ENCODE data around the gene IFIT2.
A peak's percentile ranks its signal among the peaks of the same experiment; 100 is the strongest.
"Not testable (repeated sequence)": the region's sequence is repeated elsewhere in the genome, so short reads cannot be mapped to it uniquely, and the experiment has no call there.

The IFIT2 gene

GRCh38 chr10:89309156-89310055 is 7.6 kb downstream of the IFIT2 start:
- no peak for DNase-seq

GRCh38 chr10:89310056-89310893 is 8.4 kb downstream of the IFIT2 start:
- DNase-seq: no peak

- DNase-seq: no peak
Measured at GRCh38 chr10:89312973-89313372, 11.1 kb downstream of the IFIT2 start.

- no peak for DNase-seq
Measured at GRCh38 chr10:89314676-89315075, 12.8 kb downstream of the IFIT2 start.

GRCh38 chr10:89318047-89318446 is 16.2 kb downstream of the IFIT2 start:
- not testable (repeated sequence) for DNase-seq

GRCh38 chr10:89325081-89325480 is 23.2 kb downstream of the IFIT2 start:
- DNase-seq: not testable (repeated sequence)

- not testable (repeated sequence) for DNase-seq
Measured at GRCh38 chr10:89325856-89326255, 24.0 kb downstream of the IFIT2 start.

- peak; percentile 93 for DNase-seq
Measured at GRCh38 chr10:89327803-89328441, 26.1 kb downstream of the IFIT2 start, which contains the start of gene IFIT3. IFIT3 (plus strand) TSS chr10:89327997; CDS start chr10:89328074, 77 bp downstream.

GRCh38 chr10:89329151-89329550 is 27.3 kb downstream of the IFIT2 start:
- DNase-seq: no peak

GRCh38 chr10:89330014-89330413 is 28.2 kb downstream of the IFIT2 start:
- DNase-seq: not testable (repeated sequence)

- DNase-seq: peak; percentile 10
Measured at GRCh38 chr10:89330537-89331212, 28.8 kb downstream of the IFIT2 start.

GRCh38 chr10:89331487-89332122 is 29.8 kb downstream of the IFIT2 start:
- not testable (repeated sequence) for DNase-seq

GRCh38 chr10:89332123-89332633 is 30.3 kb downstream of the IFIT2 start:
- DNase-seq: peak; percentile 52

GRCh38 chr10:89335226-89335625 is 33.4 kb downstream of the IFIT2 start:
- no peak for DNase-seq

- DNase-seq: no peak
Measured at GRCh38 chr10:89336241-89336640, 34.4 kb downstream of the IFIT2 start.

- peak; percentile 72 for DNase-seq
Measured at GRCh38 chr10:89337484-89337883, 35.6 kb downstream of the IFIT2 start.

- DNase-seq: no peak
Measured at GRCh38 chr10:89338713-89339112, 36.9 kb downstream of the IFIT2 start.

- no peak for DNase-seq
Measured at GRCh38 chr10:89339875-89340274, 38.0 kb downstream of the IFIT2 start.

- no peak for DNase-seq
Measured at GRCh38 chr10:89341649-89342048, 39.8 kb downstream of the IFIT2 start.

GRCh38 chr10:89342206-89342958 is 40.5 kb downstream of the IFIT2 start:
- peak; percentile 71 for DNase-seq

Data from HCEC 1CT (cell line).